Activated CD8-positive, alpha-beta memory T cell treated with anti-CD3 and anti-CD28 coated beads, Interleukin-2, amount 50 U/mL, for 48 hours (primary cell): ENCODE results near the gene CHCHD2.
"Not testable (repeated sequence)": the region's sequence is repeated elsewhere in the genome, so short reads cannot be mapped to it uniquely, and the experiment has no call there.

Experiments used
- DNase-seq: peaks from one replicate; pipeline ENCODE4 v3.0.0-alpha.2; 2020

Gene CHCHD2, protein sequence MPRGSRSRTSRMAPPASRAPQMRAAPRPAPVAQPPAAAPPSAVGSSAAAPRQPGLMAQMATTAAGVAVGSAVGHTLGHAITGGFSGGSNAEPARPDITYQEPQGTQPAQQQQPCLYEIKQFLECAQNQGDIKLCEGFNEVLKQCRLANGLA

DNA sequence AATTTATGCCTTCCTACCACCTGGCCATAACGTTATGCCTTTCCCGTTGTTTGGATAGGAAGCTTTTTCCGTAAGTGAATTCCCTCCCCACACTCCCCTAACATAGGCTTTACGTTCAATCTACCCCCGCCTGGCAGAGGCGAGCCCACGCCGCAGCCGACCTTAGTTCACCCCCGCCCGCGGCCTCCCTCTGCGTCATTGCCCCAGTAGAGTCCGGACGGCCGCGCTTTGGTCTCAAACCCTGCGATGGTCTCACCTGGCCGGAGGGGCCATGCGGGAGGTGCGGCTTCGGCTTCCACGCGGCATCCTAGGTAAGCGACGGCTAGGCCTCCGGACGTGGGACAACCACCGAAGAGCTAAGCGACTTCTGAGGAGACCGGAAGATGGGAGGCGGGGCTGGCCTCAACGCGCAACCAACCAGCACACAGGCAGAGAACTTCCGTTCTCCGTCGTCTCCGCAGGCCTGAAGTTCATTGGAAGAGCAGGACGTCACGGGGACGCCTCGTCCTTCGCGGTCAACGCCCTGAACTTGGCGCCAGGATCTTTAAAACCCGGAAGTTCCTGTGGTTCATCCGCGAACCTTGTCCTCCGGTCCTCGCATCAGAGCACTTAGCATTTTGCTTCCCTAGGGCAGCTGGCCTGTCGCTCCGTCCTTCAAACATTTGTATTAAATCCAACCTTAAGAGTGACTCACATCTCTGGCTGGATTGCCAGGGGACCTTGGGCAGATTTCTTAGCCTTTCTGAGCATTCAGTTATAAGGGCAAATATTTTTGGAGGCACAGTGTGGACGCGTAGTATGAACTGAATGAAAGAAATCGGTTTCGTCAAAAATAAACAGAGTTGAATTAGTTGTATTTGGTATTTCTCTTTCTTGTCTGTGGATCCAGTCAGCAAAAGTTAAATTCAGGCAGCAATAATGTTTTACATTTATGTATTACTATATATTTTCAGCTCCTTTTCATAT is at the start of gene CHCHD2:
CHCHD2 (minus strand) TSS at position 369 of the 966 bp plus-strand sequence; CDS start at position 306, 63 bp downstream.
- peak; percentile 91 for DNase-seq

DNA sequence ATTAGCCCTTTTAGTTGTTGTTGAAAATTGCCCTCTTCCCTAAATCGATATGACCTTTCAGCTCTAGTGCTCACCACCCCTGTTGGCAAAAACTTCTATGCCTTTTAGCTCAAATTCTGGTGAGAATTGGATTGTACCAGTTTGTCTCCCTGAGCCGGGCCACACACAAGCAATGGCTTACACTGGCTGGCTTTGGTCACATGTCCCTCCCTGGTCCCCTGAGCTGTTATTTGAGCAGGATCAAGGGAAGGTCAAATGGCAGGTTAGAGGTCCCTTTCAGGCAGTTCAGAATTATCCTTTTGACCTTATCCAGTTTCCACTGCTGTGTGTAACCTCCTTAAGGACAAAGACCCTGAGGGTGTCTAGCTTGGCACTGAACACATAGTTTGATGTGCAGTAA is 24.8 kb upstream of the CHCHD2 start:
- DNase-seq: not testable (repeated sequence)

DNA sequence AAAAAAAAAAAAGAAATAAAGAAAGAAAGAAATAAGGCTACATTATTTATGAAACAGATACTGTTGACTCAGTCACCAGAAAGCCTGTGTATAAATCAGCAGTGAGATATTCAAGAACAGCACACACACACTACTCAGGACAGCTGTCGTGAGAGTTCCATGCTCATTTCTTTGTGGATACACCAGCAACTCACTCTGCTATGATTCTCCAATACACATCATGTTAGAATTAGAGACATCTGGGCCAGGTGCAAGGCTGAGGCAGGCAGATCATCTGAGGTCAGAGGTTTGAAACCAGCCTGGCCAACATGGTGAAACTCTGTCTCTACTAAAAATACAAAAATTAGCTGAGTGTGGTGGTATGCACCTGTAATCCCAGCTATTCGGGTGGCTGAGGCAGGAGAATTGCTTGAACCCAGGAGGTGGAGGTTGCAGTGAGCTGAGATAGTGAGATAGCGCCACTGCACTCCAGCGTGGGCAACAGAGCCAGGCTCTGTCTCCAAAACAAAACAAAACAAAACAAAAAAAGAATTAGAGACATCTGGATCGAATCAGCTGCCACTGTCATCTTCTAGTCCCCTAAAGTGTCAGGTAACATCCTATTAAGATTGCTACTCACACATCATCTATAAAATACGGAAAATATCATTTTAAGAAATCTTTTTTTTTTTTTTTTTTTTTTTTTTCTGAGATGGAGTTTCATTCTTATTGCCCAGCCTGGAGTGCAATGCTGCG is 21.1 kb upstream of the CHCHD2 start:
- DNase-seq: no peak

DNA sequence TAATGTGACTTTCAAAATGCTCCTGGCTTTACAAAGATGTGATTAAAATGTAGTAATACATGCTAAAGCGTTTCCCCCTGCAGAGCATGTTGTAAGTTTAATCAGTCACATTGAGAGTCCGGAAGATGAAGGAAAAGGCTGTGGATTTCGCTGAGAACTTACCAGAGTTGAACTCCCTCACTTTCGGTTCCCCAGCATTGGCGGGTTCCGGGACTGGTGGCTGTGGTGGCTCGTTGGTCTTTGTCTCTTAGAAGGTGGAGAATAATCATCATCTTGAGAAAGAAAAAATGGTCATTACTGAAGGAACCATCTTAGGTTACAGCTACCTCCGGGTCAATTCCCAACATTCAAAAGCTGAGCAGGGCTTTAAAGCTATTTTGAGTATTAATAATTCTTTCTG is 19.6 kb upstream of the CHCHD2 start:
- no peak for DNase-seq

DNA sequence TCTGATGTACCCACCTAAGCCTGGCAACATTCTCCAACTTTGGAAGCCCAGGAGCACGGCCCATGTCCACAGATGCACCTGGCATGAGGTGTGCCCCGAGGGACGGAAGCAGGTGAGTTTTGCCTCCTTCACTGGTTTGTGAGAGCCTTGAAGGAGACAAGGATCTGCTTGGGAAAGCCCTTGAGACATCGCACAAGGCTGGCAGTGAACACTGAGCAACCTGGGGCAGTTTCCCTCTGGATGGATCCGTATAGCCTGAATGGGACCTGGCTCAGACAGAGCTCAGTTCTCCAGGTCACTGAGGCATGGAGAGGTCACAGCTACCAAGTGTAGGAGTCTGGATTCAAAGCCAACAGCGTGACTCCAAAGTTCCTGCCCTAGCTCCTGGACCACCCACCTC is 18.7 kb upstream of the CHCHD2 start:
- DNase-seq: no peak

DNA sequence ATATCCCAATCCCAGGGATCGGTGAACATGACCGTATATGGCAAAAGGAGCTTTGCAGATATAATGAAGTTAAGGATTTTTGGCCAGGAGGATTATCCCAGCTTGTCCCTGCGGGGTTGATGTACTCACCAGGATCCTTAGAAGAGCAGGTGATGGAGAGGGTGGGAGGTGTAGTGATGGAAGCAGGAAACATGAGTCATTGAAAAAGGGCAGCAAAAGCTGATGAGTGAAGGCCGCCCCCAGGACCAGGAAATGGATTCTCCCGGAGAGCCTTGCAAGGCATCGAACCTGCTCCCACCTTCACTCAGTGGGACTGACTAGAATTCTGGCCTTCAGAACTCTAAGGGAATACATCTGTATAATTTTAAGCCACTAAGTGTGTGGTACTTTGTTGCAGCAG is 15.2 kb upstream of the CHCHD2 start:
- no peak for DNase-seq

DNA sequence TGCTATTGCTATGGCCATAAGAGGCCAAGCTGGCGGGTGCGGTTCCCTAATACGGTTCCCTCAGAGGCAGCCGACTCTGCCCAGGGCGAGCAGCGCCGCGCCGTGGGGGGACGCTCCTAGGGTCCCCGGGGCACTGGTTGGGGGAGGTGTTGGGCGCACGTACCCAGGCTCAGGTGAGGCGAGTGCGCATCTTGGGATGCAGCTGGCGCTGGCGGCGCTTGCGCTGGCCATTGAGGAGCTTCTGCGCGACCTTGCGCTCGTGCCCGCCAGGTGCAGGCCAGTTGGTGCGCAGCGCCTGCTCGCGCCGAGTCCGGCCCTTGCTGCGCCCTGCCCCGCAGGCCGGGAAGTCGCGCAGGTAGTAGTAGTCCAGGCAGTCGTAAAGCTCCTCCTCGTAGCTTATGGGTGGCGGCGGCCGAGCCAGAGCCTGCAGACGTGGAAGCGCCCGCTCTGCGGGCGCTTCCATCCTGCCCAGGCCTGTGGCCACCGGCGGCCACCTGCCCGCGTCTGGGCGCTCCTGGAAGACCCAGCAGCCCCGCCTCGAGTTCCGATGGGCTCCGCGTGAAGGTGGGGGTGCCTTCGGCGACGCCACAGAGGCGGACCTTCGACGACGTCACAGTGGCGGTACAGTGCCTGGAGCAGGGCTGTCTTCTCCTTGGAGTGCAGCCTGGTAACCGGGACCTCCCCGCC is 9.7 kb upstream of the CHCHD2 start, which contains the start of gene NUPR2:
NUPR2 (minus strand) TSS at position 566 of the 687 bp plus-strand sequence; CDS start at position 463, 103 bp downstream.
- no peak for DNase-seq

DNA sequence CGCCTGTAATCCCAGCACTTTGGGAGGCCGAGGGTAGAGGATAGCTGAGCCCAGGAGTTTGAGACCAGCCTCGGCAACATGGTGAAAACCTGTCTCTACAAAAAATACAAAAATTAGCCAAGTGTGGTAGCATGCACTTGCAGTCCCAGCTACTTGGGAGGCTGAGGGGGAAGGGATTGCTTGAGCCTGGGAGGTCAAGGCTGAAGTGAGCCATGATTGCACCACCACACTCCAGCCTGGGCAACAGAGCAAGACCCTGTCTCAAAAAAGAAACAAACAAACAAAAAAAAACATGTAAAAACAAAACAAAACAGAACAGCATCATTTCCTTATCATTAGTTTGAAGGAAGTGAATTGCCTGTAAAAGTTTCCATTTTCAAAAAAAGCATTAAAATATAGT is 6.0 kb upstream of the CHCHD2 start:
- DNase-seq: not testable (repeated sequence)

DNA sequence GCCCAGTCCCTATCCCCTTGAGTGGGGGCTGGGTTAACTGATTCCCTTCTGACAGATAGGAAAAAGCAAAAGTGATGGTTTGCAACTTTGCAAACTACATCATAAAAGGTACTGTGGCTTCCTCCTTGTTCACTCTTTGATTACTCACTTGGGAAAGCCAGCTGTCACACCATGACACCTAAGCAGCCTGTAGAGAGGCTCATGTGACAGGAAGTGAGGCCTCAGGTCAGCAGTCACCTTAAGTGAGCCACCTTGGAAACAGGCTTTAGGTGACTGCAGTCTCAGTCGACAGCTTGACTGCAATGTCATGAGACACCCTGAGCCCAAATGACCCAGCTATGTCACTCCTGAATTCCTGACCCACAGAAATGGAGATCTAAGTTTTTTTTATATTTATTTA is 4.3 kb upstream of the CHCHD2 start:
- no peak for DNase-seq

DNA sequence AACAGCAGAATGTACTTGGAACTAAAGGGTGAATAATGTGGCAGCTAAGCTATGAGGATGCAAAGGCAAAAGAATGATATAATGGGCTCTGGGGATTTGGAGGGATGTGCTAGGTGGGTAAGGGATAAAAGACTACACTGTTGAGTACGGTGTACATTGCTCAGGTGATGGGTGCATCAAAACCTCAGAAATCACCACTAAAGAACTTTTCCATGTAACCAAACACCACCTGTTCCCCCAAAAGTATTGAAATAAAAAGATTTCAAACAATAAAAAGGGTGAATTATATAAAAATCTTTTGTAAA is 1.6 kb upstream of the CHCHD2 start:
- no peak for DNase-seq

DNA sequence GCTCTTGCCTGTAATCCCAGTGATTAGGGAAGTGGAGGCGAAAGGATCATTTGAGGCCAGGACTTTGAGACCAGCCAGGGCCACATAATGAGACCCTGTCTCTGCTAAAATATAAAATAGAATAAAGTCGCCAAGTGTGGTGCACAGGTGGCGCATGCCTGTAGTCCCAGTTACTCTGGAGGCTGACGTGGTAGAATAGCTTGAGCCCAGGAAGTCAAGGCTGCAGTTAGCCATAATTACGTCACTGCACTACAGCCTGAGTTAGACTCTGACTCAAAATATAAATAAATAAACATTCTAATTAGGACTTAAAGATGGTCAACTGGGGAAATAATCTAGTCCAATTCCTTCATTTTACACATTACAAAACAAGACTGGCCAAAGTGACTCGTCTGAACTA is 768 bp downstream of the CHCHD2 start:
- no peak for DNase-seq

DNA sequence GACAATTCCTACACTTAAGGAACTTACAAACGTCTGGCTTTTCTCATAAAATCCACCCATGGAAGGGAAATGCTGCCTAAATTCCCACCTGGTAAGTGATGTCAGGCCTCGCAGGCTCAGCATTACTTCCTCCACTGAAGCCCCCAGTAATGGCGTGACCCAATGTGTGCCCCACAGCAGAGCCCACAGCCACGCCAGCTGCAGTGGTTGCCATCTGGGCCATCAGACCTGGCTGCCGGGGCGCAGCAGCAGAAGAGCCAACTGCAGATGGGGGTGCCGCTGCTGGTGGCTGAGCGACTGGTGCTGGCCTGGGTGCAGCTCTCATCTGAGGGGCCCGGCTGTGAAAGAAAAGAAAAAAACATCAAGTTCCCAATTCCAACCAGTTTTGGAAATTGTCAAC is 2.1 kb downstream of the CHCHD2 start:
- not testable (repeated sequence) for DNase-seq

DNA sequence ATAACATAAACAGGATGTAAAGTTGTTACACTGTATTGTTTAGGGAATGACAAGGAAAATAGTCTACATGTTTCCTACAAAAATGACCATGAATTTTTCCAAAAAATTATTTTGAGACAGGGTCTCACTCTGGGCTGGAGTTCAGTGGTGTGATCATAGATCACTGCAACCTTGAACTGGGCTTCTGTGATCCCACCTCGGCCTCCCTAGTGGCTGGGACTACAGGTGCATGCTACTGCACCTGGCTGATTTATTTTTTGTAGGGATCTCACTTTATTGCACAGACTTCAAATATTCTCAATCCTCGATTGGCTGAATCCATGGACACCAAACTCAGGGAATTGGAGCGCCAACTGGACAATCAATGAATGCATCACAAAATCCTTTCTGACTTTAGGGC is 6.6 kb downstream of the CHCHD2 start:
- DNase-seq: no peak

DNA sequence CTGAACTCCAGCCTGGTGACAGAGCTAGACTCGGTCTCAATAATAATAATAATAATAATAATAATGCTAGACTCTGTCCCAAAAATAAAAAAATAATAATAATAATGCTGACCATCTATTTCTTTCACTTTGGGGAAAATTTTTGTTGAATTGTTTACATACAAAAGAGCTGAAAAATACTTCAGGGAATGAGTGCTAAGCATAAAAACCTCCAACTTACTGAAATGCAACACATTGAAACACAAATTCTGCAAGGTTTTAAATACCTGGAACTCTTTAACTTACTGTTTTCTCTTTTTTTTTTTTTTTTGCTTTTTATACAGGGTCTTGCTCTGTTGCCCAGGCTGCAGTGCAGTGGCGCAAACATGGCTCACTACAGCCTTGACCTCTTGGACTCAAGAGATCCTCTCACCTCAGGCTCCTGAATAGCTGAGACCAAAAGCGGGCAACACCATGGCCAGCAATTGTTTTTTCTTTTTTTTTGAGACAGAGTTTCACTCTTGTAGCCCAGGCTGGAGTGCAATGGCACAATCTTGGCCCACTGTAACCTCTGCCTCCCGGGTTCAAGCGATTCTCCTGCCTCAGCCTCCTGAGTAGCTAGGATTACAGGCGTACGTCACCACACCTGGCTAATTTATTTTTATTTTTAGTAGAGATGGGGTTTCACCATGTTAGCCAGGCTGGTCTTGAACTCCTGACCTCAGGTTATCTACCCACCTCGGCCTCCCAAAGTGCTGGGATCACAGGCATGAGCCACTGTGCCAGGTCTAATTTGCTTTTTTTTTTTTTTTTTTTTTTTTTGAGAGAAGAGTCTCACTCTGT is 7.9 kb downstream of the CHCHD2 start:
- not testable (repeated sequence) for DNase-seq

DNA sequence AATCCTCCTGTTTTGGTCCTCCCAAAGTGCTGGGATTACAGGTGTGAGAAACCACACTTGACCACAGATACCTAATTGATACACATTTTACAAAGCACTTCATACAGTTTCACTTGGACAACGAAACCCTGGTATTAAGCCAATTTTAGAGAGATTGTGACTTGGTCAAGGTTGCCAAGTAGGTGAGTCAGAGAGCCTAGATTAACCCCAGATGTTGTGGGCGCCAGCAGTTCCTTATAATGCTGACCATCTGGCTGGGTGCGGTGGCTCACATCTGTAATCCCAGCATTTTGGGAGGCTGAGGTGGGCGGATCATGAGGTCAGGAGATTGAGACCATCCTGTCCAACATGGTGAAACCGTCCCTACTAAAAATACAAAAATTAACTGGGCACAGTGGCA is 8.6 kb downstream of the CHCHD2 start:
- DNase-seq: no peak

DNA sequence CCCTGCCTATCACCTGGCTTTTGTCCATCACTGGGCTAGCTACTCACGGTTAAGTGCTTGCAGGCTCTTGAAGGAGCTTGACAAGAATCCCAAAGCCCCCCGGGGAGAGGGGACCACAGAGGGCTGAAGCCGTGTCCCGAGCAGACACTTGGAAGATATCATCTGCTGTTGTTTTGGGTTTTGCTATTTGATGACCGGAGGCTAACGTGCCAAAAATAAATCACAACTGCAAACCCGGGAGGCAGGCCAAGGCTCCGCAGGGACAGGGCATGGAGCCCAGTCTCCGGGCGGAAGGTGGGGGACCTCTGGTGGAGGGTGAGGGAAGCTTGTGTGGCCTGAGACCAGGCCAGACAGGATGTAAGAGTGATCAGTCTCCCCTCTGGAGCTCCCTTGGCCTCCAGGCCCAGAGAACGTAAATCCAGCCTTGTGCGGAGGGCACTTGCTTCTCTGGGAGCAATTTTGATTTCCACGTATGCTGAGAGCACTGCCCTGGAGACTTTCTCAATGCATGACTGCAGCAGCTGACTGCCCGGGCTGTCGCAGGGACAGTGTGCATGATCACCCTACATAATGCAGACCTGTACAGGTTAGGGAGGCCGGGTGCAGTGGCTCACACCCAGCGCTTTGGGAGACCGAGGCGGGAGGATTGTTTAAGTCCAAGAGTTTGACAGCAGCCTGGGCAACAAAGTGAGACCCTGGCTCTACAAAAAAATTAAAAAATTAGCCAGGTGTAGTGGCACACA is 13.3 kb downstream of the CHCHD2 start, which contains the start of gene PHKG1:
PHKG1 (minus strand) TSS at position 164 of the 743 bp plus-strand sequence. CDS start 4,011 bp downstream, outside the sequence.
- DNase-seq: no peak

DNA sequence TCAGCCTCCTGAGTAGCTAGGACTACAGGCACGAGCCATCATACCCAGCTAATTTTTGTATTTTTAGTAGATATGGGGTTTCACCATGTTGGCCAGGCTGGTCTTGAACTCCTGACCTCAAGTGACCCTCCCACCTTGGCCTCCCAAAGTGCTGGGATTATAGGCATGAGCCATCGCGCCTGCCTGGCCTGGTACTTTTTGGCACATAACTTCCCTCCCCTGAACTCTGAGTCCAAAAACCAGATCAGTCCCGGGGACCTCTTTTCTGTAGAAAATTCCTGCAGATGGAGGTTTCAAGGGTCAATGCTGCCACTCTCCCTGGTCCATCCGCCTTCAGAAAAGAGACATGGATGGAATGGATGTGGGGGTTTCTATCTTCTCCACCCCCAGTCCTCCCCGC is 13.9 kb downstream of the CHCHD2 start:
- DNase-seq: not testable (repeated sequence)

DNA sequence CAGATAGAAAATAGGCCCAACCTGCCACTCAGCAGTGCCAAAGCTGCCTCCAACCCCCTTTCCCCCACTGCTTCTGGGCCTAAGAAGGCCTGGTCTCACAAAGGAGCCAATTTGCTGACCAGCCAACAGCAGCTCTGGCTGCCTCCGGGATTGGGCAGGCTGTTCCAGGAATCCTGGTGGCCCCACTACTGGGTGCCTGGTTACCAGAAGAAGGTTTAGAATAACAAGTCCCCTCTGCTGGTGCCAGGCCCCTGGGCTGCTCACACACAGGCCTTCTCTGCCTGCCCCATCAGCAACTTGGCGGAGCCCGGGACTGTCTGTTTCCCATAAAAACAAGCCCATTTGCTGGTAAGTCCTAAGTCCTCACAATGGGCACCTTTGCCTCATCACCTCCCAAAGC is 14.7 kb downstream of the CHCHD2 start:
- DNase-seq: no peak

DNA sequence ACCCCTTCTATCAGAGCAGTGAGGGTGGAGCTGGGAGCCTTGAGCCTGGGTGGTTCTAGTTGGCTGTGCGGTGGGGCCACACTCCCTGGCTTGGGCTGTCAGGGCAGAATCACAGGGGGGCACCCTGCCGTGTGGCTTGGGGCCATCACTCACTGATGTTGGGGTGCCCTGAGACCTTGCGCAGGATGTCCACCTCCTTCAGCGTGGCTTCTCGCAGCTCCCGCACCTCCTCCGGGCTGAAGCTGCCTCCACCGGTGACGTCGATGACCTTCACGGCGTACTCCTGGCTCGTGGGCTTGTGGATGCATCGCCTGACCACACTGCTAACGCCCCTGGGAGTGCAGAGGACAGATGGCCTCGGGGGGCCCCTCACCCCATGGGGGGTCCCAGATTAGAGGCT is 18.8 kb downstream of the CHCHD2 start:
- DNase-seq: no peak

DNA sequence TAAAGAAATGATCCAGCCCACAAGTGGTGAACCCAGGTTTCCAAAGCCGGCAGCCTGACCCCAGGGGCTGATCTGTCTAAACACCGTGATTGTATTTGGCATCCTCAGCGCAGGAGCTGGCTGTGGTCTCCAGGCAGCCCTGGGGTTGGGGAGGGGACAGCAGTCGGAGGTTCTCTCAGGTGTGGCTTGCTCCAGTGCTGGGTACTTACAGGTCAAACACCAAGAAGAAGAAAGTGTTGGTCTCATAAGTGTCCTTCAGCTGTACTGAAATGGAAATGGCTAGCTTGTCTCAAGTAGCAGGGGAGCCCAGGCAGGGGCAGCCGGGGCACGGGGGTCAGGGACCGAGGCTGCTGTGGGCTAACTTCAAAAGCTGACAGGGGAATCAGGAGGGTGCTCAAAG is 19.5 kb downstream of the CHCHD2 start:
- DNase-seq: no peak

DNA sequence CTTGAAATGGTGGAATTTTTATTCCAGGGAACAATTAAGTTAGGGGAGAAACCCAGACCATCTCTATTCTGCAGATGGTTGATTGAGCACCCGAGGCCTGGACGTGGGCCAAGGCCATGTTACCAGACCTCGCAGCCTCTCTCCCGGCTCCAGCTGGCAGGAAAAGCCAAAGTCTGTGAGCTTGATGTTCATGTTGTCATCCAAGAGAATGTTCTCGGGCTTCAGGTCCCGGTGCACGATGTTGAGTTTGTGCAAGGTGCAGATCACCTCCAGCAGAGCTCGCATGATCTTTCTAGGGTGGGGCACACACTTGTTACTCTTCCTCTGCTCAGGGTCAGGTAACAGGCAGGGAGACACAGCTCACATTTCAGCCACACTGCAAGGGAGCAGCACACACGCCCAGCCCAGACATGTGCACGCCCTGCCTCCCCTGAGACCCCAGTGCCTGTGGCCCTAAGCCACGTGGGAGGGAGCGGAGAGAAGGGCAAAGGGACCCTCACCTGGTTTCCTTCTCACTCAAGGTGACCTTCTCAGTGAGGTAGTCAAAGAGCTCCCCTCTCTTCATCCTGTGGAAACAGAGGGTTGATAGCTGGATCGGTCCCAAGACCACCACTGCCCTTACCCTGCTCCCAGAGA is 23.0 kb downstream of the CHCHD2 start:
- DNase-seq: no peak
